ENCODE measurements around the gene BCKDHA.
"Not testable (repeated sequence)": the region's sequence is repeated elsewhere in the genome, so short reads cannot be mapped to it uniquely, and the experiment has no call there.

BCKDHA gene

DNA sequence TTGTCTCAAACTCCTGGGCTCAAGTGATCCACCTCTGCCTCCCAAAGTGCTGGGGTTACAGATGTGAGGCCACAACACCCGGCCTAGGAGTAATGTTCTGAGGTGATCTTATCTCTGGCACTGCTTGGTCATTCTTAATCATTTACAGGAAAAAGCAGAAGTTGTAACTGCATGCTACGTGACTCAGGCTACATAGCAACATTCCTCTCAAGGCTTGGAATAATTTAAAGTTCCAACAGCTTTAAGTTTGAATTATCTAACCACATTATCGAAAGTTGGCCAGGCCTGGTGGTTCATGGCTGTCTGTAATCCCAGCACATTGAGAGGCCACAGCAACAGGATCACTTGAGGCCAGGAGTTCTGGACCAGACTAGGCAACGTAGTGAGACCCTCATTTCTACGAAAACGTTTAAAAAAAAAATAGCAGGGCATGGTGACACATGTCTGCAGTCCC lies 29.7 kb upstream of the BCKDHA start:
- no peak for DNase-seq

DNA sequence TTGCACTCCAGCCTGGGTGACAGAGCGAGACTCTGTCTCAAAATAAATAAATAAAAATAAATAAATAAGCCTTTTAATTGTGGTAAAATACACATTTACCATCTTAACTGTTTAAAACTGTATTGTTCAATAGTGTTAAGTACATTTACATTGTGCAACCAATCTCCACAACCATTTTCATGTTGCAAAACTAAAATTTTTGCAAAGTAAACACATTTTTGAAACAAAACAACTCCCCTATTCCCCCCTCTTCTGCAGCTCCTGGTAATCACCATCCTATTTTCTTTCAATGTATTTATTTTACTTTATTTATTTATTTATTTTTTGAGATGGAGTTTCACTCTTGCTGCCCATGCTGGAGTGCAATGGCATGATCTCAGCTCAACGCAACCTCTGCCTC lies 27.8 kb upstream of the BCKDHA start:
- no peak for DNase-seq

DNA sequence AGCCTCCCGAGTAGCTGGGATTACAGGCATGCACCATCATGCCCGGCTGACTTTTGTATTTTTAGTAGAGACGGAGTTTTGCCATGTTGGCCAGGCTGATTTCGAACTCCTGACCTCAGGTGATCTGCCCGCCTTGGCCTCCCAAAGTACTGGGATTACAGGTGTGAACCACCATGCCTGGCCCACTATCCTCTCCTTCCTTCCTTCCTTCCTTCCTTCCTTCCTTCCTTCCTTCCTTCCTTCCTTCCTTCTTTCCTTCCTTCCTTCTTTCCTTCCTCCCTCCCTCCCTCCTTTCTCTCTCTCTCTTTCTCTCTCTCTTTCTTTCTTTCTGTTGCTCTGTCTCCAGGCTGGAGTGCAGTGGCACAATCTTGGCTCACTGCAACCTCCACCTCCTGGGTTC lies 26.5 kb upstream of the BCKDHA start:
- DNase-seq = not testable (repeated sequence)

DNA sequence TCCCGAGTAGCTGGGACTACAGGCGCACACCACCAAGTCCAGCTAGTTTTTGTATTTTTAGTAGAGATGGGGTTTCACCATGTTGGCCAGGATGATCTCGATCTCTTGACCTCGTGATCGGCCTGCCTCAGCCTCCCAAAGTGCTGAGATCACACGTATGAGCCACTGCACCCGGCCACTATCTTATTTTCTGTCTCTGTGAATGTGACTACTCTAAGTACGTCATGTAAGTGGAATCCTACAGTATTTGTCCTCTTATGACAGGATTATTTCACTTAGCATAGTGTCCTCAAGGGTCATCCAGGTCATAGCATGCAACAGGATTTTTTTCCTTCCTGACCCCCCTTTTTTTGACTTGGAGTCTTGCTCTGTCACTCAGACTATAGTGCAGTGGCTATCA lies 26.1 kb upstream of the BCKDHA start:
- no peak for DNase-seq

DNA sequence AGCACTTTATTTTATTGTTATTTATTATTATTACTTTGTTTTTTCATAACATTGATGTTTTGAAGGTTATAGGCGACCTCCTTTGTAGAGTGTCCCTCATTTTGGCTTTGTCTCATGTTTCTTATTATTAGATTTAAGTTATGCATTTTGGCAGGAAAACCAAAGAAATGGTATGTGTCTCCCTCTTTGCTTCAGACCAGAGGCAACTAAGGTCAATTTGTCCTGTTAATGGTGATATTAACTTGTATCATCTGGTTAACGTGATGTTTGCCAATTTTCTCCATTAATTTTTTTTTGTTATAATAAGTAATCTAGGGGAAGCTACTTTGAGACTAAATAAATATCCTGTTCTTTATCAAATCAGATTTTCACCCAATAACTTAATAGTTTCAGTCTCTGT lies 25.1 kb upstream of the BCKDHA start:
- no peak for DNase-seq

DNA sequence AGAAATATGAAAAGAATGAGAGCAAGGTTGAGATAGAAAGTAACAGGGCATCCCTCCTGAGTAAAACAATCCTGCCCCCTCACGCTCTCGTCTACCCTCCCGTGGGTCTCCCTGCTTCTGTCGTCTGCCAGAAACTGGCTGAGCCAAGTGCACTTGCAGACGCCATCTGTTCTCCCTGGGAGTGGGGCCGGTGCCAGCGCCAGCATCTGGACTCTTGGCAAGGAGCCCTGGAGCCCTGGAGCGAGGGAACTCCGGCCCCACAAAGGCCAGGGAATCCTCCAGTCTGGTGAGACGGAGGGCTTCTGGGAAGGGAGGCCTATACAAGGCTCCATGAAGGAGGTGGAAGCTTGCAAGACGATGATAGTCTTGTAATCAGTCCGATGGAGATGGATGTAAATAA lies 23.6 kb upstream of the BCKDHA start:
- DNase-seq = peak; percentile 90

DNA sequence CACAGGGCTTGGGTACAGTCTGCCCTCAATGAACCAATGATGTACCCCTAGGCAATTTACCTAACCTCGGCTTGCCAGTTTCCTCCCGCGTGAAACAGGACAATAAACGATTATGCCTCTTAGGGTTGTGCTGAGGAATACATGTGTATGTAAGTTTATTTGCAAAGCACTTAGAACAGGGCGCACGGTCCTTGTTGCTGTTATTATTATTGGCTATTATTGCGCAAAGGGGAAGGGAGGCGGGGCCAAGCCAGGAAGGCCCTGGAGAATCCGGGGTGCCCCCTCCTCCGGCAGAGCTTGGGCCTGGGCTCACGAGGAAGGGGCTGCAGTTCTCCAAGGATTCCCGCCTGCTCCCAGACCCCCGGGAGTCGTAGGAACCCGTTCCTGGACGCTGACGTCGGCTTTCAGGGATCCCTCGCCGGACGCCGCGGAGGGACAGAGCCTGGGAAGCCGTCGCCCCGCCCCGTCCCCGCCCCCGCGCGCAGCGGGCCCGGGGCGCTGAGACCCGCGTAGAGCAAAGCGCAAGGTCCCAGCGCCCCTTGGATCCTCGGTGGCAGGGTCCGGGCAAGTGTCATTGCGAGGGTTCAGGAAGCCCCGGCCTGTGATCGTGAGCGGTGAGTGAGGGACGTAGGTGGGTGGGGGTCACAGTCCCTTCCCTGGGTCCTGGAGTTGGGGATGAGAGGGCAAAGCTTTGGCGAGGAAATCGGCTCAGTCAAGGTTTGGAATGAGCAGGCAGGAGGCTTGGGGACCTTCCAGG lies 21.2 kb upstream of the BCKDHA start, which contains the start of gene TMEM91:
Gene TMEM91 (plus strand): TSS at position 293 of the 757 bp plus-strand sequence. CDS start 1,777 bp downstream, outside the sequence.
- DNase-seq = no peak

DNA sequence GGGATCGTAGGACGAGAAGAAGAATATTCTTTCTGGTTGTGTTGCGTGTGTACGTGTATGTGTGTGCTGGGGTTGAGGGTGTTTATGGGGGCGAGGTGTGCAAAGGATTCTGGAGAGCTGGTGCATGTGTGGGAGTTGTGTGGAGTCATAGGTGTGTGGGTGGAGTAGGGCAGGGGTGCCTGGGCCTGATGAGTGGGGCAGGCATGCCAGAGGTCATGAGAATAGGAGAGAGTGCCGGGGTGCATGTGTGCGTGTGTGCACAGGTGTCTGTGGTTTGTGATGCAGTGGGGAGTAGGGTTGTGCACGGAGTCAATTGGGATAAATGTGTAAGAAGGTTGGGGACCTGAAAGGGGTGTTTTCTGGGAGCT lies 20.6 kb upstream of the BCKDHA start:
- no peak for DNase-seq

DNA sequence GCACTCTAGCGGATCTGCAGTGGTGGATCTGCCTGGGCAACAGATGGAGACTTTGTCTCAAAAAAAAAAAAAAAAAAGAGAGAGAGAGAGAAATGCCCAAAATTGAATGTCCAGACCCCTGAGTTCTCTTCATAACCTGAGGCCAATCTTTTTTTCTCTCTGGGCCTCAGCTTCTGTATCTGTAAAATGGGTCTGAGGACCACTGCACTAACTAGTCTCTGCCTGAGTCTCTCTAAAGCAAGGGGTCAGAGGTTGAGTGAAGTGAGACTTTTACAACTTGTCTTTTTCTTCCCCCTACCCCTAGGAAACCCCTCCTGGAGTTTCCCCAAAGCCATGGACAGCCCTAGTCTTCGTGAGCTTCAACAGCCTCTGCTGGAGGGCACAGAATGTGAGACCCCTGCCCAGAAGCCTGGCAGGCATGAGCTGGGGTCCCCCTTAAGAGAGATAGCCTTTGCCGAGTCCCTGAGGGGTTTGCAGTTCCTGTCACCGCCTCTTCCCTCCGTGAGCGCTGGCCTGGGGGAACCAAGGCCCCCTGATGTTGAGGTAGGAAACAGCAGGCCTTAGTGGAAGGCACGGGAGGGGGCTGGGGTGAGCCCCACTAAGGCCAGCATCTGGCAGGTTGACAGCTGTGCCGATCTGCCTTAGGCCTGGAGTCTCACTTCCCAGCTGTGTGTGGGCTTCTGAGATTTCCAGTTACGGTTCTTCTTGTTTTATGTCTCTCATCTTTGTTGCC lies 19.5 kb upstream of the BCKDHA start:
- DNase-seq = no peak

DNA sequence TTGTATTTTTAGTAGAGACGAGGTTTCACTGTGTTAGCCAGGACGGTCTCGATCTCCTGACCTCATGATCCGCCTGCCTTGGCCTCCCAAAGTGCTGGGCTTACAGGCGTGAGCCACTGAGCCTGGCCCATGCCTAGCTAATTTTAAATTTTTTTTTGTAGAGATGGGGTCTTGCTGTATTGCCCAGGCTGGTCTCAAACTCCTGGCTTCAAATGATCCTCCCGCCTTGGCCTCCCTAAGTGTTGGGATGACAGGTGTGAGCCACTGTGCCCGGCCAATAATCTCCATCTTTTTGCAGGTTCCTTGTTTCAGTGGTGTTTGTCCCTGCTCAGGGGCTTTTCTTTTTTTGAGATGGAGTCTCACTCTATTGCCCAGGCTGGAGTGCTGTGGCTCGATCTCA lies 16.1 kb upstream of the BCKDHA start:
- not testable (repeated sequence) for DNase-seq

DNA sequence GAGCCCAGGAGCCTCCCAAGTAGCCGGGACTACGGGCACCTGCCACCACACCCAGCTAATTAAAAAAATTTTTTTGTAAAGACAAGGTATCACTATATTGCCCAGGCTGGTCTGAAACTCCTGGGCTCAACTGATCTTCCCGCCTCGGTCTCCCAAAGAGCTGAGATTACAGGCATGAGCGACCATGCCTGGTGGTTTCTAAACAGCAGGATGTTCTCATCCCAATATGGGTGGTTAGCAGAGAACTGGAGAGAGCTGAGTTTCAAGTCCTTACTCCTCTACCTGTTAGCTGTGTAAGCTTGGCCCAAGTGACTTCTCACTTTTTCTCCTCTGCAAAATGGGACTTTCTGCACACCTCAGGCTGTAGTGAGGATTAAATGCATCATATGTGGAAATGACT lies 13.3 kb upstream of the BCKDHA start:
- DNase-seq = no peak

DNA sequence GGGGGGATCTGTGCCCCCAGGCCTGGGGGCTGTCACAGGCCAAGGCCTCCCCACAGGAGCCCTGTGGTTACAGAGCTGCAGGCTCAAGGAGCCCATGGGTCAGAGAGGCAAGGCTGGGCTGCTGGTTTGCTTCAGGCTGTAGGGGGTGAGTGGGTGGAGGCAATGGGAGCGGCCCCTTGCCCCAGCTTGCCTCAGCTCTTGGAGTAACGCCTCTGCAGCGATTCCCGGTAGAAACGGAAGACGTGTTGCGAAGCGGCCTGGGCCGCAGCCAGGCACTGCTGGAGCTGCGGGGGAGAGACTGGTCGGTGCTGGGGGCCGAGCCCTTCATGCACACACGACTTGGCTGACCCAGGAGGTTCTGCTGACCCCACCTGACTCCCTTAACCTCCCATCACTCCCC lies 11.2 kb upstream of the BCKDHA start:
- DNase-seq = no peak

DNA sequence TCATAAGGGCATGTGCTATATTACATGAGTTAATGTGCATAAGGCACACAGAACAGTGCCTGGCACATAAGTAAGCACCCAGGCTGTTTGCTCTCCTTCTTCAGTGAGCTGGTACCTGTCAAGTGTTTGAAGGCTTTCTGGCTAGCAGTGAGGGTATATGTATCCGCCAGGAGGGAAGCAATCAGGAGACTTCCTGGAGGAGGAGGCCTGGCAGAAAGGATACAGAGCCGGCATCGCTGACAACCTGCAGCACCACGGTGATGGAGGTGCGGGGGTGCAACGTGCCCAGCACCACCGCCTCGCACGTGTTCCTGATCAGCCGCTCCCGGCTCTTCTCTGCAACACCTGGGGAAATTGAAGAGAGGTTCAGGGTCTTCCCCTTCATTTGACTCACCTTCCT lies 6.0 kb upstream of the BCKDHA start:
- DNase-seq = no peak

DNA sequence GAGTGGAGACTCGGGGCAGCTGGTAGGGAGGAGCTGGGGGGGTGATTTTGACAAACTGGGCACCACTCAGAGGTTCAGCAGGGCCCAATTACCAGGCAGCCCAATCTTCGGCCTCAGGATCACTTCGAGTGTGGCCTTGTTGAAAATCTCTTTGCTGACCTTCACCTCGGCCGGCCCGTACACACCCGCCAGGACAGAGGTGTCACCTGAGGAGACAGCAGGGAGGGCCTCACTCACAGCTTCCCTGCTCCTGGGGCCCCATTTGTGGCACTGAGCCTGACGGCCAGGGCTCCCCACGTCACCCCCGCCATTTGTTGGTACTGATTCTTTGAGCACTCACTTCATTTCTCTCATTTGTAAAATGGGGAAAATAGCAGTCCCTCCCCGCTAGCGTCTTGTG lies 4.8 kb upstream of the BCKDHA start:
- no peak for DNase-seq

DNA sequence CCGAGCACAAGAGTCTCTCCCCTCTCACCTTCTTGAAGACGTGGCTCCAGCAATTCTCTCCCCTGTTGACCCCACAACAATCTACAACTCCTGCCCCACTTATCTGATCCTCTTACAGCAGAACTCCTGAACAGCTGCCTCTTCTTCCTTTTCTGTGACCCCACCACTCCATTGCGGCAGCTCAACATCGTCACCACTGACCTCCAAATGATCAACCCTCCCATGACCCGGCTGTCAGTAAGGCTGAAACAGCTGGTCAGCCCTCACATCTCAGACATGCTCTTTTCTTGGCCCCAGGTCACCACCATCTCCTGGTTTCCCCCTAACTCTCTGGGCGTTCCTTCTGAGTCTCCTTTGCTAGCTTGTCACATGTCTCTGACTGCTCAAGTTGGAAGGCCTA lies 2.3 kb upstream of the BCKDHA start:
- no peak for DNase-seq

DNA sequence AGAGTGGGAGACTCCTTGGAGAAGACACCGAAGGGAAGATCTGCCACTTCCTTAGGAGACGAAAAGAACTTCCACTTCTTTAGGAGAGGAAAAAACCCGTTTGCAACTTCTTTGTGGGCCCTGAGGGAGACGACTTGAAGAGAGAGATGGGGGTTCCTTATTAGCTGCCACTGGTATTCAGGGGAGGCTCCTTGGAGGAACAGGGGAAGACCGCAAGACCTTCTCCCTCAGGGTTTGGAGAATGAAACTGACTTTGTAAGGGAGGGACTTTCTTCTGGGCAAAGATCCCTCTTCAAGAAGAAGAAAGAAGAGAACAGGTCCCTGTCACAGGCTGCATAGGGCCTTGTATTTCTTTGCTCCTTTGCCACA lies 416 bp downstream of the BCKDHA start:
- no peak for DNase-seq

DNA sequence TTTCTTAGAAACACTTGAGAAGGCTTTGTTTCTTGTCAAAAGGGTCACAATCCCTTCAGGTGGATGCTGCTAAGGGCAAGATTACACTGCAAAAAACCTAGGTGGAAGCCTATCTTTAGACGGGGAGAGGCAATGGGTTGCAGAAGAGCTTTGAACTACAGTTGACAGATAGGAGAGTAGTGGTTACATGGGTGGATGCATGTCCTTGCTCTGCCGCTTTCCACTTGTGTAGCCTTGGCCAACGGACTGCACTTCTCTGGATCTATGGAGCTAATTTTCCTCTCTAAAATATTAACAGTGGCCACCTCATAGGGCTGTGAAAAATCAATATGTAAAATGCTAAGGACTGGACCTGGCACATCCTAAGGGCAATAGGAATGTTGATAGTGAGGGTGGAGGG lies 980 bp downstream of the BCKDHA start:
- DNase-seq = no peak

DNA sequence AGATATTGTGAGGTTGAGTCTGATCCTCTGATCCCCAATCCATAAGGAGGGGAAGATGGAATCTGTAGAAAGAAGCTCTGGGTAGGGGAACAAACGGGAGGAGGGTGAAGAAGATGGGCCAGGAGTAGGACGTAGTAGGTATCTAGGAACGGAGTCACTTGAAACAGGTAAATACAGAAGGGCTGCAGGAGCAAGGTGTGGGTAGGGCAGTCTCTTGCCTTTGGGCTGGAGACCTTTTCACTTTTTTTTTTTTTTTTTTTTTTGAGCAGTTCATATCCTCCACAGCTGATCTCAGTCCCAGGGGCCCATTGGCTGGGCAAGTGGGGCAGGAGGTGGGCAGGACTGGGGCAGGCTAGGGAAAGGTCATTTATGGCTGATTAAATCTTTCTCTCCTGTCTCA lies 1.5 kb downstream of the BCKDHA start:
- DNase-seq = no peak

DNA sequence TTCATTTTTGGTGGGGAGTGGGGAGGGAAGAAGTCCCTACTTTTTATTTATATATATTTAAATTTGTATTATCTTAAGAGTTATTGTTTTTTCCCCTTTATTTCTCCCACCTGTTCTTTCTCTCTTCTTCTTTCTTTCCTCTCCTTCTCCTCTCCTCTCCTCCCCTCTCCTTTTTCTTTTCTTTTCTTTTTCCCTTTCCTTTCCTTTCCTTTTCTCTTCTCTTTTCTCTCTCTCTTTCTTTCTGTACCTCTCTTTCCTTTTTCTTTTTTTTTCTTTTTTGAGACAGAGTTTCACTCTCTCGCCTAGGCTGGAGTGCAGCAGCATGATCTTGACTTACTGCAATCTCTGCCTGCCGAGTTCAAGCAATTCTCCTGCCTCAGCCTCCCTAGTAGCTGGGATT lies 1.9 kb downstream of the BCKDHA start:
- DNase-seq = no peak

DNA sequence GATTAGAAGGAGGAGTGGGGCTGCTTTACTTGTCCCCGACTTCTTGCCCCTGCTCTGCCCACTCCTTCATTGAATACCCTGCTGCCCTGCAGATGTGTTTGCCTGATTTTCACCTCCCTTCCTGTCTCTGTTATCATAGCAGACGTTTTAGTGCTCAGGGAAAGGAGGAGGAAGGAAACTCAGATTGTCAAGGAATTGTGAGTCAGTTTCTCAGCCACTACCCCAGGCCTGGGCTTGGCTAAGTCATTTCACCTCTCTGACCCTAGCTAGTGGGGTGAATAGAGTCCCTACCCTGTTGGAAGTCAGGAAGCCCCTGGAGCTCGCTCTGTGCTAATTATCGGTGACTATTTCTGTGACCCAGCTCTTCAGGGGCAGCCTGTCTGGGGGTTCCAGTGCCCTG lies 3.9 kb downstream of the BCKDHA start:
- DNase-seq = no peak

DNA sequence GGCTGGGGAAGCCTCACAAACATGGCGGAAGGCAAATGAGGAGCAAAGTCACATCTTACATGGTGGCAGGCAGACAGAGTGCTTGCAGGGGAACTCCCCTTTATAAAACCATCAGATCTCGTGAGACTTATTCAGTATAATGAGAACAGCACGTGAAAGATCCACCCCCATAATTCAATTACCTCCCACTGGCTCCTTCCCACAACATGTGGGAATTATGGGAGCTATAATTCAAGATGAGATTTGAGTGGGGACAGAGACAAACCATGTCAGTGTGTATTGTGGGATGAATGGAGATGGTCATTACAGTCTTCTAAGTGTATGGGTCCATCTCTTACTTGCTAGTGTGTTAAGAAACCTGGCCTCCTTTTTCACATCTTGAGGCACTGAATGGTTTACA lies 4.4 kb downstream of the BCKDHA start:
- DNase-seq = no peak

DNA sequence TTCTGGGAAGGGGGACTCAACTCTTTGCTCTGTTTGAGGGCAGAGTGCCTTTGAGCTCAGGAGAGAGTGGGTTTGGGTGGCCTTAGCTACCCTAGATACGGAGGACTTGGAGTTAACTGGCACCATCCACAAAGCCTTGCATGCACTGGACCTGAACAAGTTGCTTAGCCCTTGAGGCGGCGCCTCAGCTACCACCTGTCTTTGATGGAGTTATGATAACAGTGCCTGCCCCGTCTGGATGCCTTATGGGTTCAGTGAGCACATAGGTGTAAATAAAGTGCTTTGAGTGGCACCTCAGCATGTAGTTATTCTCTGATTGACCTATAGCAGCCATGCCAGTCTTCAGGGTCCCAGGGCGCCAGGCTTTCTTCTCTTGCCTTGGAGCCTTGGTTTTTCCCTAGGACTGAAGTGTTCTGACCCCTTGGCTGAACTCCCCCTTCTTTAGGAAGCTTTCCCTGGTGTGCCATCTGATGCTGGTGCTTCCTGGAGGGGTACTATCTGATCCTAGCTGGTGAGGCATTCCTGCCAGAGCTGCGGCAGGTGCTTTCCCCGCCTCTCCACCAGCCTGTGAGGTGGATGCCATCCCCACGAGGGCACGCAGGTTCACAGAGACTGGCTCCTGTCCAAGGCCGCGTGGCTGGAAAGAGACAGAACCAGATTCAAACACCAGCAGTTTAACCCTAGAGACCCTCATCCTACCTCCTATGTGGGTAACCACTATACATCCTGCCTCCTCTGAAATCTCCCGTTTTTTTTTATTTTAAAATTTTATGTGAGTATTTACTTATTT lies 5.8 kb downstream of the BCKDHA start:
- no peak for DNase-seq

DNA sequence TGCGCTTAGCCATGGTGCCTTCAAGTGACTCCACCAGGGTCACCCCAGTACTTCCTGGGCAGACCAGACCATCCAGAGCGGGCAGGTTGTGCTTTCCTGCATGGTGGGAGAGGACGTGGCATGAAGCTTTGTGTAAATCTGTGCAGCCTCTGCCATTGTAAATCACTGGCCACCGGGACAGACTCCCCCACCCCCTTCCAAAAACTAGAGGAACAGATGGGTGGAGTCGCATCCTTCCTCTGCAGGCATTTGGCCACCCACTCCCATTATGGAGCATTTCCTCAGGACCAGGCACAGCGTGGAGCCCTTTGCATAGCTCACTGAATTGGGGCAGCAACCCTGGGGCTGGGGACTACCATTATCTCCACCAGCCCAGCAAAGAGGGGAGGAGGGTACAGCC lies 8.2 kb downstream of the BCKDHA start:
- DNase-seq = no peak

DNA sequence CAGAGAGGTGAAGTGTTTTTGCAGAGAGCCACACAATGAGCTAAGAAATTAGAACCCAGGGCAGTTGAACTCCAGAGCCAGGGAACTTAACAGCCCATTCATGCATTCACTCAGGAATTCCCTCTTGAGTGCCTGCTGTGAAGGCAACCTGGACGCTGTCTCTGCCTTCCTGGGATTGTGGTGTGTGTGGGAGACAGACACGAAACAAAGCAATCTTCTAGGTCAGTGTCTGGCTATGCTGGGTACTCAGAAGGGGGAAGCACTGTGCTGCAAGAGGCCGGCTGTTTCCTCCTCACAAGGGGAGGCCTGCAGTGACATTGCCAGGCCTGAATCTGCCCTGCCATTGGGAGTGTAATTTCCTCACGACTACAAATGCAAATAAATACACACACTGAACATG lies 9.7 kb downstream of the BCKDHA start:
- no peak for DNase-seq

All from NCI-H2171 (cell line).